ENCODE results near the gene NKAIN2.

Gene NKAIN2

GRCh38 chr6:124765280-124765679, 961.6 kb downstream of the NKAIN2 start:
- Histone ChIP-seq H3K9ac (ENCODE audit: low read length) (no peak overlapping the region), H3K4me1 (ENCODE audit: control insufficient read depth, low read depth, low read length) (peaks cover 3% of the 10 kb centered on the region), H3K36me3 (ENCODE audit: control insufficient read depth, low read depth, low read length) (no peaks in the 10 kb centered on the region), H3K27me3 (ENCODE audit: control insufficient read depth, insufficient read depth, low read length) (no peaks in the 10 kb centered on the region), H3K4me3 (ENCODE audit: low read length) (no peak overlapping the region), H3K27ac (ENCODE audit: low read length) (no peak overlapping the region), H3K9me3 (ENCODE audit: control insufficient read depth, low read depth, low read length) (no peaks in the 10 kb centered on the region)

- Histone ChIP-seq H3K27me3 (ENCODE audit: control insufficient read depth, insufficient read depth, low read length) (no peaks in the 10 kb centered on the region), H3K4me1 (ENCODE audit: control insufficient read depth, low read depth, low read length) (peaks cover 3% of the 10 kb centered on the region)
Measured at GRCh38 chr6:124768224-124768623, 964.6 kb downstream of the NKAIN2 start.

DNA sequence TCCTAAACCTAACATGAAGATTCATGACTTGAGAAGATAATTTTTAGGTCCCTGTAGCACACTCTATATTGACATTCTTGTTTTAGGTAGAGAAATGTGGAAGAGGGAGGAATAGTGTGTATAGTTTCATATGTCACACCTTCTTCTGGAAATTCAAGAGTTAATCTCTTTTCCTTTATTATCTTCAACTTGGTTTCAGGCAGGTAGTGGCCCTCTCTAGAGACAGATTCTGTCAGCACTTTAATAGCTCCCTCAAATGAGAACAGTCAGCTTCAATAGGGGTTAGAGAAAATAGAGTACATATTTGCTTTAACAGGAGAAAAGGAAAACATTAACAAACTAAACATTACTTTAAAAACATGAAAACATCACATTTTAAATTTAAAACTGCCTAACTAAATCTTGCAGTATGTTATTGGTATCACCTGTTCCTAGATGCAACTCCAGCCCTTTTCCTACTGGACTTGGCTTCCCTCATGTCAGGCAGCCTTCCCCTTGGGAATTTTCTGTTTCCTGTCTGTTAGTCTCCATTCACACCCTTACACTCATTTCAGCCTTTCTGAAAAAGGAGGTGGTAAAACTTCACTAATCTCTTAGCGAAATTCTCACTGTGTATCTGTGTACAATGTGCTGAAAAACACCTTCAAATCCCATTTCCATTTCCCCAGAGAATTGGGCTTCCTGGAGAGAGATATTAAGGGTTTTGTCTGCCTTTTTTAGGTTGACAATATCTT, 966.3 kb downstream of the NKAIN2 start:
- no peak overlapping the region for H3K4me3 ChIP-seq (ENCODE audit: low read length)
- H3K9me3 ChIP-seq (ENCODE audit: control insufficient read depth, low read depth, low read length) = no peaks in the 10 kb centered on the region
- H3K4me1 ChIP-seq (ENCODE audit: control insufficient read depth, low read depth, low read length) = peaks cover 3% of the 10 kb centered on the region
- H3K27me3 ChIP-seq (ENCODE audit: control insufficient read depth, insufficient read depth, low read length) = no peaks in the 10 kb centered on the region
- H3K9ac ChIP-seq (ENCODE audit: low read length) = no peak overlapping the region
- no peaks in the 10 kb centered on the region for H3K36me3 ChIP-seq (ENCODE audit: control insufficient read depth, low read depth, low read length)
- no peak overlapping the region for H3K27ac ChIP-seq (ENCODE audit: low read length)

More at GRCh38 chr6:124768224-124768623, 964.6 kb downstream of the NKAIN2 start:
- no peaks in the 10 kb centered on the region for H3K9me3 ChIP-seq (ENCODE audit: control insufficient read depth, low read depth, low read length)
- no peak overlapping the region for H3K9ac ChIP-seq (ENCODE audit: low read length)
- H3K4me3 ChIP-seq (ENCODE audit: low read length) = no peak overlapping the region
- H3K36me3 ChIP-seq (ENCODE audit: control insufficient read depth, low read depth, low read length) = no peaks in the 10 kb centered on the region
- no peak overlapping the region for H3K27ac ChIP-seq (ENCODE audit: low read length)

- H3K4me3 ChIP-seq (ENCODE audit: low read length) = no peak overlapping the region
- no peak overlapping the region for H3K9ac ChIP-seq (ENCODE audit: low read length)
- no peaks in the 10 kb centered on the region for H3K9me3 ChIP-seq (ENCODE audit: control insufficient read depth, low read depth, low read length)
- peaks cover 3% of the 10 kb centered on the region for H3K4me1 ChIP-seq (ENCODE audit: control insufficient read depth, low read depth, low read length)
- no peaks in the 10 kb centered on the region for H3K27me3 ChIP-seq (ENCODE audit: control insufficient read depth, insufficient read depth, low read length)
- no peaks in the 10 kb centered on the region for H3K36me3 ChIP-seq (ENCODE audit: control insufficient read depth, low read depth, low read length)
- H3K27ac ChIP-seq (ENCODE audit: low read length) = no peak overlapping the region
Measured at GRCh38 chr6:124770784-124771183, 967.1 kb downstream of the NKAIN2 start.

DNA sequence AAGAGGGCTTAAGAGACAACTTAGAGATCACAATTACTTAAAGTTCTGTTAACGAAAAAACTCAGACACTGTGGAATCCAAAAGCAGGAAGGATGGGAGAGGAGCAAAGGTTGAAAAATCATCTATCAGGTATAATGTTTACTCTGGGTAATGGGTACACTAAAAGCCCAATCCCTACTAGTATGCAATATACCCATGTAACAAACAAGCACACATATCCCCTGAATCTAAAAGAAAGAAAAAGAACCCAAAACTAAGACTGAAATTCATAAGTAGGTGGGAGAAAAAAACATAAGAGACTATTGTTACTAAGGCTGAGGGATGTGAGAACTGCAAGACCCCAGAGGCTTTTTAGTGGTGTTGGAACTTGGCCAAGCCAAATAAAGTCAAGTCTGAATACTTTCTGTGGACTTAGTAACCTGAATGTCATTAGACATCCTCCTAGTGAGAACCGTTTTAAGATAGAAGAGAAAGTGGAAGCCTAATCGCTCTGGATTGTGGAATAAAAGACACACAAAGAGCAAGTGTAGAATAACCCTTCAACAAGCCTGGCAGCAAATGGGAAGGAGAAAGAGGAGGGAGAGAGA, 969.2 kb downstream of the NKAIN2 start:
- H3K27ac ChIP-seq (ENCODE audit: low read length) = no peak overlapping the region
- H3K9ac ChIP-seq (ENCODE audit: low read length) = no peak overlapping the region
- peaks cover 3% of the 10 kb centered on the region for H3K4me1 ChIP-seq (ENCODE audit: control insufficient read depth, low read depth, low read length)
- no peaks in the 10 kb centered on the region for H3K9me3 ChIP-seq (ENCODE audit: control insufficient read depth, low read depth, low read length)
- no peak overlapping the region for H3K4me3 ChIP-seq (ENCODE audit: low read length)
- H3K36me3 ChIP-seq (ENCODE audit: control insufficient read depth, low read depth, low read length) = no peaks in the 10 kb centered on the region
- H3K27me3 ChIP-seq (ENCODE audit: control insufficient read depth, insufficient read depth, low read length) = no peaks in the 10 kb centered on the region

DNA sequence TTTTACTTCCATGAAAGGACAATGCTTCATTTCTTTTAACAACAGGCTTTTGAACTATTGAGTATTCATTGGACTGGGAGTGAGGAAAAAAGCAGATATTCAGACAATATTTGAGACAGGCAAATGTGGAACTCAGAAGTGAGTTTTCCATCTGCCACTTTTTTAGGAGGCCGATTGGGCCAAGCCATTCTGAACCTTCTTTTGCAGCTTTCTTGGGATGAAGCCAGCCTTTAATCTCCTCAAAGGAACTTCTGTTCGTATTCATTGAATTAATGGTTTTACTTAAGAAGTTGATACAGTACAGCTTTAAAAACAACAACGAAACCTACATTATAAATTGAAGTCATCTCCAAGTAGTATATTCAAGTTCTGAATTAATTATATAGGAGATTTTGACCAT, 971.5 kb downstream of the NKAIN2 start:
- Histone ChIP-seq H3K36me3 (ENCODE audit: control insufficient read depth, low read depth, low read length) (no peaks in the 10 kb centered on the region), H3K27me3 (ENCODE audit: control insufficient read depth, insufficient read depth, low read length) (no peaks in the 10 kb centered on the region), H3K4me3 (ENCODE audit: low read length) (no peak overlapping the region), H3K4me1 (ENCODE audit: control insufficient read depth, low read depth, low read length) (no peaks in the 10 kb centered on the region), H3K27ac (ENCODE audit: low read length) (no peak overlapping the region), H3K9ac (ENCODE audit: low read length) (no peak overlapping the region), H3K9me3 (ENCODE audit: control insufficient read depth, low read depth, low read length) (no peaks in the 10 kb centered on the region)

GRCh38 chr6:124777863-124778262, 974.2 kb downstream of the NKAIN2 start:
- H3K4me1 ChIP-seq (ENCODE audit: control insufficient read depth, low read depth, low read length) = no peaks in the 10 kb centered on the region
- H3K9me3 ChIP-seq (ENCODE audit: control insufficient read depth, low read depth, low read length) = no peaks in the 10 kb centered on the region
- H3K9ac ChIP-seq (ENCODE audit: low read length) = no peak overlapping the region
- no peaks in the 10 kb centered on the region for H3K27me3 ChIP-seq (ENCODE audit: control insufficient read depth, insufficient read depth, low read length)
- no peak overlapping the region for H3K4me3 ChIP-seq (ENCODE audit: low read length)
- no peak overlapping the region for H3K27ac ChIP-seq (ENCODE audit: low read length)
- no peaks in the 10 kb centered on the region for H3K36me3 ChIP-seq (ENCODE audit: control insufficient read depth, low read depth, low read length)

- Histone ChIP-seq H3K9me3 (ENCODE audit: control insufficient read depth, low read depth, low read length) (no peaks in the 10 kb centered on the region), H3K27ac (ENCODE audit: low read length) (no peak overlapping the region), H3K4me1 (ENCODE audit: control insufficient read depth, low read depth, low read length) (no peaks in the 10 kb centered on the region), H3K4me3 (ENCODE audit: low read length) (no peak overlapping the region), H3K9ac (ENCODE audit: low read length) (no peak overlapping the region), H3K27me3 (ENCODE audit: control insufficient read depth, insufficient read depth, low read length) (no peaks in the 10 kb centered on the region), H3K36me3 (ENCODE audit: control insufficient read depth, low read depth, low read length) (no peaks in the 10 kb centered on the region)
Measured at GRCh38 chr6:124780623-124781022, 977.0 kb downstream of the NKAIN2 start.

- Histone ChIP-seq H3K27ac (ENCODE audit: low read length) (no peak overlapping the region), H3K4me1 (ENCODE audit: control insufficient read depth, low read depth, low read length) (no peaks in the 10 kb centered on the region), H3K9ac (ENCODE audit: low read length) (no peak overlapping the region), H3K27me3 (ENCODE audit: control insufficient read depth, insufficient read depth, low read length) (no peaks in the 10 kb centered on the region), H3K4me3 (ENCODE audit: low read length) (no peak overlapping the region), H3K9me3 (ENCODE audit: control insufficient read depth, low read depth, low read length) (no peaks in the 10 kb centered on the region), H3K36me3 (ENCODE audit: control insufficient read depth, low read depth, low read length) (no peaks in the 10 kb centered on the region)
Measured at GRCh38 chr6:124783344-124783743, 979.7 kb downstream of the NKAIN2 start.

- Histone ChIP-seq H3K27ac (ENCODE audit: low read length) (no peak overlapping the region), H3K9ac (ENCODE audit: low read length) (no peak overlapping the region), H3K4me1 (ENCODE audit: control insufficient read depth, low read depth, low read length) (no peaks in the 10 kb centered on the region), H3K4me3 (ENCODE audit: low read length) (no peak overlapping the region), H3K9me3 (ENCODE audit: control insufficient read depth, low read depth, low read length) (no peaks in the 10 kb centered on the region), H3K27me3 (ENCODE audit: control insufficient read depth, insufficient read depth, low read length) (no peaks in the 10 kb centered on the region), H3K36me3 (ENCODE audit: control insufficient read depth, low read depth, low read length) (no peaks in the 10 kb centered on the region)
Measured at GRCh38 chr6:124791156-124791555, 987.5 kb downstream of the NKAIN2 start.

DNA sequence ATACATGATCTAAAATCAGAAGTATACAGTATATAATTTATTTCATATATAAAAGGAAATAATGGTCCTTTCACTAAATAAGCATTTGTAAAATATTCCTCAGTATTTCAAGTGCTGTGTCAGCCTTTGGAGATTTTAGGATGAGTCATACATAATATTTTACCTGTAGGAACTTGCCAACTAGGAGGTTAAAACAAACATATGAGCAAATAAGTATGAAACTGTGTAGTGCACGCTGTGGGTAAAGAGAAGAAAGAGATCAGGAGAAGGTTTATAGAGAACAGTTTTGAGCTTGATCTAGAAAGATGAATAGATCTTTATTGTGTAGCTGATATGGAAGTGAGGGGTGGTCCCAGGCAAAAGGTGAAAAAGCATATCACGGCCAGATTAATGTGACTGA, 988.7 kb downstream of the NKAIN2 start:
- Histone ChIP-seq H3K36me3 (ENCODE audit: control insufficient read depth, low read depth, low read length) (no peaks in the 10 kb centered on the region), H3K27me3 (ENCODE audit: control insufficient read depth, insufficient read depth, low read length) (no peaks in the 10 kb centered on the region), H3K9ac (ENCODE audit: low read length) (no peak overlapping the region), H3K4me3 (ENCODE audit: low read length) (no peak overlapping the region), H3K27ac (ENCODE audit: low read length) (no peak overlapping the region), H3K9me3 (ENCODE audit: control insufficient read depth, low read depth, low read length) (no peaks in the 10 kb centered on the region), H3K4me1 (ENCODE audit: control insufficient read depth, low read depth, low read length) (no peaks in the 10 kb centered on the region)

GRCh38 chr6:124793398-124793797, 989.7 kb downstream of the NKAIN2 start:
- H3K9ac ChIP-seq (ENCODE audit: low read length) = no peak overlapping the region
- H3K4me3 ChIP-seq (ENCODE audit: low read length) = no peak overlapping the region
- no peak overlapping the region for H3K27ac ChIP-seq (ENCODE audit: low read length)
- H3K9me3 ChIP-seq (ENCODE audit: control insufficient read depth, low read depth, low read length) = no peaks in the 10 kb centered on the region
- no peaks in the 10 kb centered on the region for H3K4me1 ChIP-seq (ENCODE audit: control insufficient read depth, low read depth, low read length)
- no peaks in the 10 kb centered on the region for H3K27me3 ChIP-seq (ENCODE audit: control insufficient read depth, insufficient read depth, low read length)
- no peaks in the 10 kb centered on the region for H3K36me3 ChIP-seq (ENCODE audit: control insufficient read depth, low read depth, low read length)
